ENCODE results near the gene ZNF609.

ZNF609 gene

GRCh38 chr15:64502551-64502950, 42.2 kb downstream of the ZNF609 start:
- DNase-seq (ENCODE audit: low read depth) = peak; percentile 49

- DNase-seq (ENCODE audit: low read depth) = peak; percentile 82
Observed at GRCh38 chr15:64503197-64503596, 42.8 kb downstream of the ZNF609 start.

GRCh38 chr15:64503640-64504039, 43.3 kb downstream of the ZNF609 start:
- no peak for DNase-seq (ENCODE audit: low read depth)

GRCh38 chr15:64507293-64507802, 47.0 kb downstream of the ZNF609 start:
- peak; percentile 98 for DNase-seq (ENCODE audit: low read depth)

GRCh38 chr15:64507845-64508244, 47.5 kb downstream of the ZNF609 start:
- DNase-seq (ENCODE audit: low read depth) = no peak

- no peak for DNase-seq (ENCODE audit: low read depth)
Observed at GRCh38 chr15:64513823-64514222, 53.4 kb downstream of the ZNF609 start.

- DNase-seq (ENCODE audit: low read depth) = no peak
Observed at GRCh38 chr15:64515196-64515595, 54.8 kb downstream of the ZNF609 start.

GRCh38 chr15:64515825-64516224, 55.4 kb downstream of the ZNF609 start:
- DNase-seq (ENCODE audit: low read depth) = no peak

- DNase-seq (ENCODE audit: low read depth) = peak; percentile 27
Observed at GRCh38 chr15:64519897-64520296, 59.5 kb downstream of the ZNF609 start.

GRCh38 chr15:64521201-64521600, 60.8 kb downstream of the ZNF609 start:
- DNase-seq (ENCODE audit: low read depth) = no peak

- DNase-seq (ENCODE audit: low read depth) = peak; percentile 89
Observed at GRCh38 chr15:64521726-64522164, 61.4 kb downstream of the ZNF609 start.

GRCh38 chr15:64522226-64522823, 61.9 kb downstream of the ZNF609 start:
- peak; percentile 85 for DNase-seq (ENCODE audit: low read depth)

- no peak for DNase-seq (ENCODE audit: low read depth)
Observed at GRCh38 chr15:64523240-64523639, 62.9 kb downstream of the ZNF609 start.

GRCh38 chr15:64524778-64525177, 64.4 kb downstream of the ZNF609 start:
- DNase-seq (ENCODE audit: low read depth) = peak; percentile 23

GRCh38 chr15:64525828-64526530, 65.6 kb downstream of the ZNF609 start:
- no peak for DNase-seq (ENCODE audit: low read depth)

GRCh38 chr15:64527263-64527984, 67.0 kb downstream of the ZNF609 start:
- DNase-seq (ENCODE audit: low read depth) = peak; percentile 79

- no peak for DNase-seq (ENCODE audit: low read depth)
Observed at GRCh38 chr15:64528871-64529270, 68.5 kb downstream of the ZNF609 start.

GRCh38 chr15:64530472-64530871, 70.1 kb downstream of the ZNF609 start:
- peak; percentile 62 for DNase-seq (ENCODE audit: low read depth)

GRCh38 chr15:64530918-64531317, 70.5 kb downstream of the ZNF609 start:
- DNase-seq (ENCODE audit: low read depth) = no peak

GRCh38 chr15:64532521-64533315, 72.3 kb downstream of the ZNF609 start:
- peak; percentile 22 for DNase-seq (ENCODE audit: low read depth)

- no peak for DNase-seq (ENCODE audit: low read depth)
Observed at GRCh38 chr15:64535460-64536243, 75.3 kb downstream of the ZNF609 start.
